GM12874 (cell line): ENCODE measurements around the gene CNGB1.

ENCODE experiments used
- CTCF ChIP-seq: IDR thresholded peaks from 2 replicates; pipeline ENCODE4 v1.5.1; 2011; ENCODE audit warnings: low read depth, mild to moderate bottlenecking, control low read depth, low read length, moderate library complexity; ENCODE audit not compliant: insufficient read depth

Gene CNGB1

GRCh38 chr16:57940382-57940966 lies 30.5 kb downstream of the CNGB1 start:
- no peak for TF ChIP-seq CTCF

- no peak for TF ChIP-seq CTCF
Observed at GRCh38 chr16:57939872-57940224, 31.1 kb downstream of the CNGB1 start.

- TF ChIP-seq CTCF: peak; percentile 33
Observed at GRCh38 chr16:57938936-57939871, 31.7 kb downstream of the CNGB1 start.

- TF ChIP-seq CTCF: no peak
Observed at GRCh38 chr16:57938484-57938883, 32.4 kb downstream of the CNGB1 start.

GRCh38 chr16:57937861-57938260 lies 33.1 kb downstream of the CNGB1 start:
- TF ChIP-seq CTCF: no peak

GRCh38 chr16:57935904-57936303 lies 35.0 kb downstream of the CNGB1 start:
- no peak for TF ChIP-seq CTCF

GRCh38 chr16:57930533-57930932 lies 40.4 kb downstream of the CNGB1 start:
- TF ChIP-seq CTCF: no peak
